HepG2 (cell line): ENCODE results near the gene NAT14. TPM values are rescaled to one million over a fixed set of nuclear protein-coding genes. Genes with fewer than 3 reads are reported as not detected.

ENCODE experiments used
- ETV6 ChIP-seq: sonication (generic); formaldehyde crosslinking; conservative IDR thresholded peaks from 2 replicates; pipeline ENCODE4 v1.4.0; 2020; ENCODE audit warnings: missing genetic modification reagents
- HNRNPUL1 ChIP-seq: fragments of 200-400 bp; formaldehyde crosslinking; IDR thresholded peaks from 2 replicates; pipeline ENCODE4 v1.6.1; 2017; ENCODE audit warnings: low read depth, mild to moderate bottlenecking, low read length, moderate library complexity
- ISL2 ChIP-seq: sonication (generic); formaldehyde crosslinking; IDR thresholded peaks from 2 replicates; pipeline ENCODE4 v1.5.0; 2020; ENCODE audit warnings: missing genetic modification reagents
- MATR3 ChIP-seq: sonication (generic); formaldehyde crosslinking; IDR thresholded peaks from 2 replicates; pipeline ENCODE4 v1.4.0; 2020; ENCODE audit warnings: missing genetic modification reagents
- SIX1 ChIP-seq: sonication (generic); formaldehyde crosslinking; IDR thresholded peaks from 2 replicates; pipeline ENCODE4 v1.4.0; 2020; ENCODE audit warnings: missing genetic modification reagents, borderline replicate concordance
- SMAD9 ChIP-seq: sonication (generic); formaldehyde crosslinking; IDR thresholded peaks from 2 replicates; pipeline ENCODE4 v1.5.1; 2020; ENCODE audit warnings: mild to moderate bottlenecking, missing genetic modification reagents
- TBP ChIP-seq: sonication (generic); formaldehyde crosslinking; IDR thresholded peaks from 2 replicates; pipeline ENCODE4 v1.5.0; 2020; ENCODE audit warnings: missing genetic modification reagents
- ZBED4 ChIP-seq: sonication (generic); formaldehyde crosslinking; IDR thresholded peaks from 2 replicates; pipeline ENCODE4 v1.4.0; 2020; ENCODE audit warnings: missing genetic modification reagents, borderline replicate concordance
- ZNF607 ChIP-seq: sonication (generic); formaldehyde crosslinking; IDR thresholded peaks from 2 replicates; pipeline ENCODE4 v1.5.1; 2020; ENCODE audit warnings: missing genetic modification reagents, mild to moderate bottlenecking, borderline replicate concordance
- ZSCAN9 ChIP-seq: IDR thresholded peaks from 2 replicates; pipeline ENCODE4 v1.6.1; 2016; ENCODE audit warnings: borderline replicate concordance
- polyA plus RNA-seq, 8 experiments: library from polyadenylated mRNA; depleted of rRNA in 3 of 8; stranded (reverse) in 7 of 8; unstranded in 1 of 8; fragments of >200 nt; fragmentation: Illumina TruSeq in 4 of 8; extraction: Trizol in 4 of 8; gene quantifications; 2 replicates each; pipeline versions ENCODE4 v1.2.1 to v1.2.3, GENCODE V29; 2011 to 2016; ENCODE audit warnings: low read depth in 4 of 8, missing spikeins in 1 of 8, mixed read lengths in 1 of 8; ENCODE audit not compliant: insufficient read depth in 1 of 8
- total RNA-seq, 5 experiments: library from RNA; depleted of rRNA; stranded (reverse); fragments of >200 nt; fragmentation: Illumina TruSeq; extraction: Trizol; gene quantifications; 2 replicates each; pipeline ENCODE4 v1.2.3, GENCODE V29; 2016; ENCODE audit warnings: low read depth in 1 of 5
- TF ChIP-seq, protein P1 (sequence below), 2 experiments: fragments of 450-650 bp in 1 of 2; sonication (generic) in 1 of 2; formaldehyde crosslinking in 1 of 2; IDR thresholded peaks; 2 replicates each; pipeline versions ENCODE4 v1.6.1 to v1.8.0; 2016 to 2022; ENCODE audit warnings: antibody characterized with exemption in 1 of 2, mild to moderate bottlenecking in 1 of 2, missing genetic modification reagents in 1 of 2
- TF ChIP-seq, protein P2 (sequence below): sonication (generic); formaldehyde crosslinking; IDR thresholded peaks from 2 replicates; pipeline ENCODE4 v1.9.0; 2022; ENCODE audit warnings: missing genetic modification reagents, mild to moderate bottlenecking, borderline replicate concordance
- TF ChIP-seq, protein P3 (sequence below): sonication (generic); formaldehyde crosslinking; IDR thresholded peaks from 2 replicates; pipeline ENCODE4 v1.4.0; 2020; ENCODE audit warnings: missing genetic modification reagents

The NAT14 gene
- total and polyA plus RNA-seq, 2 of the 13 experiments (the other 11 are each of a cell fraction or from before 2014, with no cell fraction given), result 20.7 to 22.3 TPM

DNA sequence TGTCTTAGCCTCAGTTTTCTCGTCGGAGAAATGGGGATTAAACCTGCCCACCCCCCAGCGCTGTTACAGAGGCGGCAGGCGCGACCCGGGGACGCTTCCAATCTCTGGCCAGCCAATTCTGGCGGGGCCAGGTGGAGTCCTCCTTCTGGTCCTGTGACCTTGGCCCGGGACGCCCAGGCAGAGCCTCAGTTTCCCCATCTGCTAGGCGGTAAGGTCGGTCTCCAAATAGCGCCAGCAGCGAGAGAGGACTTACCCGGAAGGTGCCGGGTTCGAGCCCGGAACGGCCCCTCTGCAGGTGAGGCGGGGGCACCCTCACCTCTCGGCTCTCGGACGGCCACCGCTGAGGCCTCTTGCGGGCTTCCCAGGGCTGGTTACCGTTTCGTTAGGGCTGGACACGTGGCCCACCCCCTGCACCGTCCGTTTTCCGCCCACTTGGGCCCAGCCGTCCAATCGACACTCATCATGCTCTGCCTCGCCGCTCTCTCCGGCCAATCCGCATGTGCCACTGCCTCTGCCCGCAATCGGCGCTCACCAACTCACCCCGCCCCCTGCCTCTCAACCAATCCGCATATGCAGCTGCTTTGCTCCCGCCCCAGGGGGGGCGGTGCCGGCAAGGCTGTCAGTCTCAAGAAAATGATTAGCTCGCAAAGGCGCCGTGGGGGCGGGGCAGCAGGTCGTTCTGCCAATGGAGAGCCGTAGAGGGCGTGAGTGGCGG, 23.6 kb upstream of the NAT14 start, which contains the start of gene ISOC2 (continued):
- TF ChIP-seq, protein P1, sequence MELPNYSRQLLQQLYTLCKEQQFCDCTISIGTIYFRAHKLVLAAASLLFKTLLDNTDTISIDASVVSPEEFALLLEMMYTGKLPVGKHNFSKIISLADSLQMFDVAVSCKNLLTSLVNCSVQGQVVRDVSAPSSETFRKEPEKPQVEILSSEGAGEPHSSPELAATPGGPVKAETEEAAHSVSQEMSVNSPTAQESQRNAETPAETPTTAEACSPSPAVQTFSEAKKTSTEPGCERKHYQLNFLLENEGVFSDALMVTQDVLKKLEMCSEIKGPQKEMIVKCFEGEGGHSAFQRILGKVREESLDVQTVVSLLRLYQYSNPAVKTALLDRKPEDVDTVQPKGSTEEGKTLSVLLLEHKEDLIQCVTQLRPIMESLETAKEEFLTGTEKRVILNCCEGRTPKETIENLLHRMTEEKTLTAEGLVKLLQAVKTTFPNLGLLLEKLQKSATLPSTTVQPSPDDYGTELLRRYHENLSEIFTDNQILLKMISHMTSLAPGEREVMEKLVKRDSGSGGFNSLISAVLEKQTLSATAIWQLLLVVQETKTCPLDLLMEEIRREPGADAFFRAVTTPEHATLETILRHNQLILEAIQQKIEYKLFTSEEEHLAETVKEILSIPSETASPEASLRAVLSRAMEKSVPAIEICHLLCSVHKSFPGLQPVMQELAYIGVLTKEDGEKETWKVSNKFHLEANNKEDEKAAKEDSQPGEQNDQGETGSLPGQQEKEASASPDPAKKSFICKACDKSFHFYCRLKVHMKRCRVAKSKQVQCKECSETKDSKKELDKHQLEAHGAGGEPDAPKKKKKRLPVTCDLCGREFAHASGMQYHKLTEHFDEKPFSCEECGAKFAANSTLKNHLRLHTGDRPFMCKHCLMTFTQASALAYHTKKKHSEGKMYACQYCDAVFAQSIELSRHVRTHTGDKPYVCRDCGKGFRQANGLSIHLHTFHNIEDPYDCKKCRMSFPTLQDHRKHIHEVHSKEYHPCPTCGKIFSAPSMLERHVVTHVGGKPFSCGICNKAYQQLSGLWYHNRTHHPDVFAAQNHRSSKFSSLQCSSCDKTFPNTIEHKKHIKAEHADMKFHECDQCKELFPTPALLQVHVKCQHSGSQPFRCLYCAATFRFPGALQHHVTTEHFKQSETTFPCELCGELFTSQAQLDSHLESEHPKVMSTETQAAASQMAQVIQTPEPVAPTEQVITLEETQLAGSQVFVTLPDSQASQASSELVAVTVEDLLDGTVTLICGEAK (IDR thresholded peaks at IDR 0.05), result no peak
- TF ChIP-seq, protein P1 (CRISPR knock-in tag; IDR thresholded peaks at IDR 0.05), result no peak; the same call in 1 of the 2 replicates
- 0 out of 2 replicates have a peak, but pooled peaks have one; percentile 57 for TF ChIP-seq ETV6 (CRISPR knock-in tag)
- peak; percentile 95 for TF ChIP-seq HNRNPUL1
- TF ChIP-seq, protein P2, sequence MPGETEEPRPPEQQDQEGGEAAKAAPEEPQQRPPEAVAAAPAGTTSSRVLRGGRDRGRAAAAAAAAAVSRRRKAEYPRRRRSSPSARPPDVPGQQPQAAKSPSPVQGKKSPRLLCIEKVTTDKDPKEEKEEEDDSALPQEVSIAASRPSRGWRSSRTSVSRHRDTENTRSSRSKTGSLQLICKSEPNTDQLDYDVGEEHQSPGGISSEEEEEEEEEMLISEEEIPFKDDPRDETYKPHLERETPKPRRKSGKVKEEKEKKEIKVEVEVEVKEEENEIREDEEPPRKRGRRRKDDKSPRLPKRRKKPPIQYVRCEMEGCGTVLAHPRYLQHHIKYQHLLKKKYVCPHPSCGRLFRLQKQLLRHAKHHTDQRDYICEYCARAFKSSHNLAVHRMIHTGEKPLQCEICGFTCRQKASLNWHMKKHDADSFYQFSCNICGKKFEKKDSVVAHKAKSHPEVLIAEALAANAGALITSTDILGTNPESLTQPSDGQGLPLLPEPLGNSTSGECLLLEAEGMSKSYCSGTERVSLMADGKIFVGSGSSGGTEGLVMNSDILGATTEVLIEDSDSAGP (CRISPR knock-in tag), result peak; percentile 84
- no peak for TF ChIP-seq TBP (CRISPR knock-in tag)
- TF ChIP-seq ZBED4, result peak; percentile 61; the same call in 1 of the 2 replicates
- 0 out of 2 replicates have a peak, but pooled peaks have one; percentile 22 for TF ChIP-seq SMAD9 (CRISPR knock-in tag)
- TF ChIP-seq ZNF607 (CRISPR knock-in tag), result peak; percentile 94
- TF ChIP-seq ISL2 (CRISPR knock-in tag), result no peak
- no peak for TF ChIP-seq ZSCAN9 (CRISPR knock-in tag)
- TF ChIP-seq, protein P3, sequence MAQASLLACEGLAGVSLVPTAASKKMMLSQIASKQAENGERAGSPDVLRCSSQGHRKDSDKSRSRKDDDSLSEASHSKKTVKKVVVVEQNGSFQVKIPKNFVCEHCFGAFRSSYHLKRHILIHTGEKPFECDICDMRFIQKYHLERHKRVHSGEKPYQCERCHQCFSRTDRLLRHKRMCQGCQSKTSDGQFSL, result peak; percentile 55; the same call in 1 of the 2 replicates
- 0 out of 2 replicates have a peak, but pooled peaks have one; percentile 23 for TF ChIP-seq SIX1 (CRISPR knock-in tag)
- TF ChIP-seq MATR3 (CRISPR knock-in tag), result no peak
